Measurements from ENCODE around the gene STK32C. TPM values are rescaled to one million over a fixed set of nuclear protein-coding genes. Genes with fewer than 3 reads are reported as not detected.
"Not testable (repeated sequence)": the region's sequence is repeated elsewhere in the genome, so short reads cannot be mapped to it uniquely, and the experiment has no call there.

Gene STK32C
- total and polyA plus RNA-seq, 3 donors from 2014 or later = 33.9 to 49.0 (median 34.2) TPM

DNA sequence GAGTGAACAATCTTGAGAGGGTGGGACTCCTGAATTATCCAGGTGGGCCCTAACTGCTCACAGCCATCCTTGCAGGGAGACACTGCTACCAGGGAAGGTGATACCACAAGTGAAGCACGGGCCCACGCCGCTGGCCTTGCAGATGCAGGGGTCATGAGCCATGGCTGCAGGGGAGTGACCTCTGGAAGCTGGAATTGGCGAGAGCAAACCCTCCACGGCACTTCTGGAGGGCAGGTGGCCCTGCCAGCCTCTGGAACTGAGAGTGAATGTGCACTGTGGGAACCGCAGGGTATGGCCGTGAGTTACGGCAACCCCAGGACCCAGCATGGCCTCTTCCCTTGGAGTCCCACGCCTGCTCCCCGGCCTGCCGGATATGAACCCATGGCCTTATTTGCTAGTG lies 37.5 kb downstream of the STK32C start:
- no peaks in the 10 kb centered on the region for H3K9me3 ChIP-seq
- H3K27ac ChIP-seq = no peak overlapping the region
- no peak for TF ChIP-seq POLR2A (IDR thresholded peaks at IDR 0.05)
- TF ChIP-seq, protein P1, sequence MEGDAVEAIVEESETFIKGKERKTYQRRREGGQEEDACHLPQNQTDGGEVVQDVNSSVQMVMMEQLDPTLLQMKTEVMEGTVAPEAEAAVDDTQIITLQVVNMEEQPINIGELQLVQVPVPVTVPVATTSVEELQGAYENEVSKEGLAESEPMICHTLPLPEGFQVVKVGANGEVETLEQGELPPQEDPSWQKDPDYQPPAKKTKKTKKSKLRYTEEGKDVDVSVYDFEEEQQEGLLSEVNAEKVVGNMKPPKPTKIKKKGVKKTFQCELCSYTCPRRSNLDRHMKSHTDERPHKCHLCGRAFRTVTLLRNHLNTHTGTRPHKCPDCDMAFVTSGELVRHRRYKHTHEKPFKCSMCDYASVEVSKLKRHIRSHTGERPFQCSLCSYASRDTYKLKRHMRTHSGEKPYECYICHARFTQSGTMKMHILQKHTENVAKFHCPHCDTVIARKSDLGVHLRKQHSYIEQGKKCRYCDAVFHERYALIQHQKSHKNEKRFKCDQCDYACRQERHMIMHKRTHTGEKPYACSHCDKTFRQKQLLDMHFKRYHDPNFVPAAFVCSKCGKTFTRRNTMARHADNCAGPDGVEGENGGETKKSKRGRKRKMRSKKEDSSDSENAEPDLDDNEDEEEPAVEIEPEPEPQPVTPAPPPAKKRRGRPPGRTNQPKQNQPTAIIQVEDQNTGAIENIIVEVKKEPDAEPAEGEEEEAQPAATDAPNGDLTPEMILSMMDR (IDR thresholded peaks at IDR 0.05) = no peak
- intact Hi-C loops (cut with DNase I; ENCODE audit: low total_unique reads) = no loop called here
- no peaks in the 10 kb centered on the region for H3K36me3 ChIP-seq (ENCODE audit: low read depth, missing control alignments)
- peaks cover 8% of the 10 kb centered on the region for H3K4me1 ChIP-seq
- H3K27me3 ChIP-seq = no peaks in the 10 kb centered on the region
- DNase-seq = no peak
- no peak overlapping the region for H3K4me3 ChIP-seq
- WGBS, 2 donors = 88 to 98% methylated on average over 11 of the region's 11 CpGs

DNA sequence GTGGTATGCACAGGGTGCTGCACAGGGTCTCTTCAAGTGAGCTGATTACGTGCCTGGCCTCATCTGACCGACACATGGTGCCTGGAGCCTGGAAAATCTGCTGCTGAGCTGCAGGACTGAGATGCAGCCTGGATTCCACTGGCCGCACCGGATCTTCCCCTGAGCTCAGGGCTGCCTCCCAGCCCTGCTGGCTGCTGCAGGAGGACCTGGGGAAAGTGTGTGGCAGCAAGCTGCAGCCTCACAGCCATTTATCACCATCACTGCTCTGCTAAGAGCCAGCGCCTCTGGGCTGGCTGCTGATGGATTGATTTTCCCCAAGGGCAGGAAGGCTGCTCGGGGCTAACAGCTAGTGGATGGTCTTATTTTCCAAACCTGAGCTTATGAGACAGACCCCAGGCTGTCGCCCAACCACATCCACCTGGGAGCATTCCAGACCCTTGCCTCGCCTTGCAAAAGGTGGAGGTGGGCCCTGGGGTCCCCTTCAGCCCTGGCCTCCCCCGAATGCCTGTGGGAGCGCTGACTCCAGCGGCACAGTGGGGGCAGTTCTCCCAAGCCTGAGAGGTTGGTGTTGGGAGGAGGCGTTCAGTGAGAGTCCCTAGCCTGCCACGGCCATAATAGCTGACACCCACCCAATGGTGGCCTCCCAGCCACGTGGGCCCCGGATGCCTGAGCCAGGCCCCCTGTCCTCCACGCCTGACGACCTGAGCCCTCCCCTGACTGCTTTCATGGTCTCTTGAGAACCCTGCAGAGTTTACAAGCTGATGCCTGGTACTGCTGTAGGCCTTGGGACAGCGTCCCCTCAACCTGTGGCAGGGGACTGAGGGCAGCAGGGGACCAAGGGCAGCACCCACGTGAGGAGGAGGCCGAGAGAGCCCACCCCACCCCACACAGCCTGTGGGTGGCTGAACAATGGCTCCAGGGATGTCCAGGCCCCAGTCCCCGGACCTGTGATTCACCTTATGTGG lies 38.2 kb downstream of the STK32C start:
- H3K36me3 ChIP-seq (ENCODE audit: low read depth, missing control alignments) = no peaks in the 10 kb centered on the region
- H3K27ac ChIP-seq = no peak overlapping the region
- H3K9me3 ChIP-seq = no peaks in the 10 kb centered on the region
- TF ChIP-seq POLR2A (IDR thresholded peaks at IDR 0.05) = no peak
- TF ChIP-seq, protein P1 (IDR thresholded peaks at IDR 0.05) = no peak
- DNase-seq = no peak
- peaks cover 8% of the 10 kb centered on the region for H3K4me1 ChIP-seq
- H3K4me3 ChIP-seq = no peak overlapping the region
- H3K27me3 ChIP-seq = no peaks in the 10 kb centered on the region
- WGBS, 2 donors = 84 to 85% methylated on average over 14 to 20 of the region's 21 CpGs
- intact Hi-C loops (cut with DNase I; ENCODE audit: low total_unique reads) = no loop called here

DNA sequence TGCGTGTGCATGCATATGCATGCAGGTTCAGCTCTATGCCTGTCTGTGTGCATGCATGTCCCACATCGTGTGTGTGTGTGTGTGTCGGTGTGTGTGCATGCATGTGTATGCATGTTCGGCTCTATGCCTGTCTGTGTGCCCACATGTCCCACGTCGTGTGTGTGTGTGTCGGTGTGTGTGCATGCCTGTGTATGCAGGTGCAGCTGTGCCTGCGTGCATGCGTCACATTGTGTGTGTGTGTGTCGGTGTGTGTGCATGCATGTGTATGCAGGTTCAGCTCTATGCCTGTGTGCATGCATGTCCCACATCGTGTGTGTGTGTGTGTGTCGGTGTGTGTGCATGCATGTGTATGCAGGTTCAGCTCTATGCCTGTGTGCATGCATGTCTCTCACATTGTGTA lies 39.8 kb downstream of the STK32C start:
- DNase-seq; H3K36me3 ChIP-seq (ENCODE audit: low read depth, missing control alignments); H3K27ac ChIP-seq; H3K4me3 ChIP-seq; H3K27me3 ChIP-seq; intact Hi-C loops (cut with DNase I; ENCODE audit: low total_unique reads); H3K9me3 ChIP-seq; H3K4me1 ChIP-seq: not testable (repeated sequence)
- WGBS, 2 donors = 78 to 86% methylated on average over 10 to 11 of the region's 12 CpGs

DNA sequence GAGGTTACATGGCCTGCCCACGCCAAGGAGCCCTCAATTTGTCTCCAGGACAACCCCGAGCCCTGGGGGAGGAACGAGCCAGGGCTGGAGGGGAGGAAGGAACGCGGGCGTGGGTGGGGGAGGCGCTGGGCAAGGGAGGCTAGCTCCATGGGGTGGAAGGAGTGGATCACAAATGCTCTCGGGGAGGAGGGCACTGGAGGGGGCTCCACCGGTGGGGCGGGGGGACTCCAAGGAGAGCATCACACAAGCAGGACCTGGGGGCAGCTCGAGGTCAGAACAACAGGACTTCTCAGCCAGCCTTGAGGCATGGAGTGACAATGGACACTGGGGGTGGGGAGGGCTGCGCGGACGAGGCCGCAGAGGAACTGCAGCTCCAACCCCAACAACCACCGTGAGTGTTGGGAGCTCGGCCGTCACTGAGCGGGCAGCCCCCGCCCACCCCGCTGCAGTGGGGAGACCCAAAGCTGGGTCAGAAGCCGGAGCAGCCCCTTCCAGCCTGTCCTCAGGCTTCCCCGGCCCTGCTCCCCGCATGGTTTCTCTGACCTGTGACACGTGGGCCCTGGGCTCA lies 41.1 kb downstream of the STK32C start:
- DNase-seq = no peak
- no peaks in the 10 kb centered on the region for H3K9me3 ChIP-seq
- TF ChIP-seq, protein P1 (IDR thresholded peaks at IDR 0.05) = no peak
- no peak for TF ChIP-seq POLR2A (IDR thresholded peaks at IDR 0.05)
- WGBS, 2 donors = 43% methylated on average over 21 to 24 of the region's 25 CpGs
- intact Hi-C loops (cut with DNase I; ENCODE audit: low total_unique reads) = no loop called here
- no peak overlapping the region for H3K27ac ChIP-seq
- H3K36me3 ChIP-seq (ENCODE audit: low read depth, missing control alignments) = no peaks in the 10 kb centered on the region
- no peak overlapping the region for H3K4me3 ChIP-seq
- H3K27me3 ChIP-seq = no peaks in the 10 kb centered on the region
- H3K4me1 ChIP-seq = peaks cover 8% of the 10 kb centered on the region

DNA sequence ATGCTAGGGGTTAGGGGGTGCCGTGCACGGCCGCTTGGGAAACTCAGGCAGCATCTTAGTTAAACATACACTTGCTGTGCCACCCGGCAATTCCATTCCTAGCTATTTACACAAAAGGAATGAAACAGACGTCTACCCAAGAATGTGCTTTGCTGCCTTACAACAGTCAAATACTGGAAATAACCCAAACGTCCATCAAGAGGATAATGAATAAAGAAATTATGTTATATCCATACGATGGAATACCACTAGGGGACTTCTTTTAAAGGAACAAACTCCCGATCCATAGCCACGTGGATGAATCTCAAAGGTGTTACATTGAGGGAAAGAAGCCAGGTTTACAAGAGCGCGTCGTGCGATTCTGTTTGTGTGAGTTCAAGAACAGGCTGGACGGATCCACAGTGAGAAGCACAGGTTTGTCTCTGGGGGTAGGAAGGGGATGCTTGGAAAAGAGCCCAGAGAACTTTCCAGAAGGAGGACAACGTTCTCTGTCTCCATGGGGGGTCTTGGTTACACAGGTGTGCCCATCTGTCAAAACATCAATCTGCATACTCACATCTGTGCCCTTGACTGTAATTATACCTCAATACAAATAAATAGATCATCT lies 41.8 kb downstream of the STK32C start:
- H3K4me3 ChIP-seq = no peak overlapping the region
- intact Hi-C loops (cut with DNase I; ENCODE audit: low total_unique reads) = no loop called here
- WGBS, 2 donors = 46 to 62% methylated on average over 15 of the region's 15 CpGs

More for the DNA sequence above, 41.8 kb downstream of the STK32C start:
- no peaks in the 10 kb centered on the region for H3K27me3 ChIP-seq
- no peak for TF ChIP-seq POLR2A (IDR thresholded peaks at IDR 0.05)
- TF ChIP-seq, protein P1 (IDR thresholded peaks at IDR 0.05) = no peak
- H3K4me1 ChIP-seq = peaks cover 8% of the 10 kb centered on the region
- no peak for DNase-seq
- no peaks in the 10 kb centered on the region for H3K36me3 ChIP-seq (ENCODE audit: low read depth, missing control alignments)
- no peaks in the 10 kb centered on the region for H3K9me3 ChIP-seq
- no peak overlapping the region for H3K27ac ChIP-seq

All from testis (tissue), 3 donors.